CD8-positive, alpha-beta memory T cell (primary cell): ENCODE data around the gene HACL1. TPM values are rescaled to one million over a fixed set of nuclear protein-coding genes. Genes with fewer than 3 reads are reported as not detected.

Experiments
- CTCF ChIA-PET: fragments of 350-600 bp; sonication (Branson Sonifier 250); formaldehyde crosslinking; loops from one replicate; lab custom pipeline; 2021; ENCODE audit warnings: antibody characterized with exemption; lab: Charles Lee
- POLR2A ChIA-PET: fragments of 350-600 bp; sonication (Branson Sonifier 250); formaldehyde crosslinking; loops from one replicate; lab custom pipeline; 2021; ENCODE audit warnings: antibody characterized with exemption; lab: Charles Lee
- DNase-seq, 5 donors: peaks; one replicate each; pipeline versions ENCODE4 v3.0.0 to v3.0.0-alpha.2; 2020 to 2022; ENCODE audit warnings: mixed read lengths in 1 of 5
- H3K27ac ChIP-seq: one replicate; pipeline ENCODE4 v1.7.0; 2013; ENCODE audit warnings: low read depth, mild to moderate bottlenecking, low read length, moderate library complexity
- H3K27me3 ChIP-seq: 2 replicates; pipeline ENCODE4 v1.7.0; 2013; ENCODE audit warnings: low read length, mild to moderate bottlenecking; ENCODE audit not compliant: insufficient read depth, poor library complexity, severe bottlenecking
- H3K36me3 ChIP-seq: 2 replicates; pipeline ENCODE4 v1.7.0; 2013; ENCODE audit warnings: mild to moderate bottlenecking, low read length, moderate library complexity; ENCODE audit not compliant: insufficient read depth
- H3K4me1 ChIP-seq: 2 replicates; pipeline ENCODE4 v1.7.0; 2013; ENCODE audit warnings: mild to moderate bottlenecking, low read length, moderate library complexity; ENCODE audit not compliant: insufficient read depth
- H3K4me3 ChIP-seq: 2 replicates; pipeline ENCODE4 v1.7.0; 2013; ENCODE audit warnings: mild to moderate bottlenecking, low read length
- H3K9me3 ChIP-seq: 2 replicates; pipeline ENCODE4 v1.7.0; 2013; ENCODE audit warnings: mild to moderate bottlenecking, low read length
- H3K27ac Mint-ChIP-seq, 8 donors: one replicate each; pipeline ENCODE4 v1.8.0; 2020 to 2021; ENCODE audit warnings: mixed read lengths in 8 of 8, mild to moderate bottlenecking in 6 of 8, inconsistent platforms in 3 of 8, moderate library complexity in 3 of 8
- H3K27me3 Mint-ChIP-seq, 2 donors: one replicate each; pipeline ENCODE4 v1.8.0; 2020 to 2021; ENCODE audit warnings: mixed read lengths in 2 of 2, mild to moderate bottlenecking in 1 of 2, moderate library complexity in 1 of 2
- H3K36me3 Mint-ChIP-seq, 3 donors: one replicate each; pipeline ENCODE4 v1.8.0; 2020 to 2021; ENCODE audit warnings: mixed read lengths in 3 of 3, inconsistent platforms in 1 of 3, mild to moderate bottlenecking in 1 of 3
- H3K4me1 Mint-ChIP-seq, 3 donors: one replicate each; pipeline ENCODE4 v1.8.0; 2020 to 2021; ENCODE audit warnings: mixed read lengths in 3 of 3, inconsistent platforms in 1 of 3, mild to moderate bottlenecking in 1 of 3
- H3K4me3 Mint-ChIP-seq, 7 donors: one replicate each; pipeline ENCODE4 v1.8.0; 2020 to 2021; ENCODE audit warnings: mixed read lengths in 7 of 7, mild to moderate bottlenecking in 6 of 7, moderate library complexity in 4 of 7, inconsistent platforms in 2 of 7
- H3K9me3 Mint-ChIP-seq, 5 donors: one replicate each; pipeline ENCODE4 v1.8.0; 2020 to 2022; ENCODE audit warnings: mixed read lengths in 5 of 5, mild to moderate bottlenecking in 3 of 5, moderate library complexity in 2 of 5, inconsistent platforms in 1 of 5
- polyA plus RNA-seq: library from polyadenylated mRNA; unstranded; fragments of 300-500 nt; fragmentation: Illumina TruSeq; gene quantifications from one replicate; pipeline ENCODE4 v1.2.3, GENCODE V29; 2021
- total RNA-seq, 2 experiments: library from RNA; stranded (reverse); gene quantifications; one replicate each; pipeline ENCODE4 v1.2.3, GENCODE V29; 2021

HACL1 gene
- 10 to 100 TPM; 34.6 to 37.7 TPM for total RNA-seq
- 35.0 TPM for polyA plus RNA-seq

DNA sequence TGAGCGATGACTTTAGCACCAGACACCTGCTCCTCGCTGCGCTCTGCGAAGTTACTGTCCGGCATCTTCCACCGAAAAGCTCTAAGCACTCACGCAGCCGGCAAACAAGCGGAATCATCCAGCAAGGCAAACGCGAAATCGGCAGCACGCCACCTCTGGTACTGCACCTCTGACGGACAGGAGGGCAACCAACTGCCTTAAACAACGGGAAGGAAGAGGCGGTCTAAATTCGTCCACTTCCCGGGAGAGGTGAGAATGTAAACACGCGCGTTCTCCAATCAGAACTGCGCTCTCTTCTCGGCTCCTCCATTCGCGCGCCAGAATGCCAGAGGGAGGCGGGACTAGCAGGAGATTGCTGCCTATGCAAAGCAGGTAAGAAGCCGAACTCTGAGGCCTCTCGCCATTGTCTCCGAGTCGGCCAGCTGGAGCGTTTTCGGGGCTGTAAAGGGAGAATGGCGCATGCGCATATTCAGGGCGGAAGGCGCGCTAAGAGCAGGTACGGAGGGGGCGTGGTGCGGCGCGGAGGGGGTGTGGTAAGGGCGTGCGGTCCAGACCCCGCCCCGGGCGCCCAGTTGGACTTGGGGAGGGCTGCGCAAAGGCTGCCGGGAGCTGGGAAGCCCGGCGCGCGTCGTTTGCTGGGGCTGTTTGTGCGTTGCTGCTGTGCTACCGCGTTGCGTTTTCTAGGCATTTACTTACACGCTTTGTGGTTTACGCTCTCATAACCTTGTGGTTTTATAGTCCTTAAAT lies at the start of gene HACL1, which contains the start of gene BTD:
Gene HACL1 (minus strand): TSS at position 171 of the 747 bp plus-strand sequence. CDS start 106 bp downstream, at position 65.
Gene BTD (plus strand): TSS at position 347 of the 747 bp plus-strand sequence. CDS start 33,695 bp downstream, outside the sequence.
- peak within 1 kb of the TSS; percentile 96 for H3K4me3 ChIP-seq
- ChIA-PET POLR2A (interaction anchor here (0.6 to 1.7 kb wide), 7 partner anchors 23 to 663 kb away, joined by 3 to 17 read pairs (median 3); partner anchors contain the start of genes CAPN7, DPH3, EAF1 and METTL6), CTCF (interaction anchor here (0.7 to 1.3 kb wide), 2 partner anchors 10 to 171 kb away, joined by 3 read pairs; no protein-coding TSS in a partner anchor)
- Mint-ChIP-seq H3K4me3 (peak within 1 kb of the TSS; percentile 98 to 100 (median 99)), H3K9me3 (peaks cover 0 to 3% (median 0%) of the 10 kb centered on the region in 5 donors), H3K36me3 (peaks cover 6 to 59% (median 30%) of the 10 kb centered on the region in 3 donors), H3K27me3 (peaks cover 0 to 1% of the 10 kb centered on the region in 2 donors), H3K27ac (peak within 1 kb of the TSS; percentile 95 to 99 (median 99)), H3K4me1 (peaks cover 43 to 68% (median 67%) of the 10 kb centered on the region in 3 donors)
- DNase-seq, result peak; percentile 97 to 99 (median 99)
- no peaks in the 10 kb centered on the region for H3K9me3 ChIP-seq
- peaks cover 11% of the 10 kb centered on the region for H3K36me3 ChIP-seq
- H3K4me1 ChIP-seq, result peaks cover 24% of the 10 kb centered on the region
- no peaks in the 10 kb centered on the region for H3K27me3 ChIP-seq
- H3K27ac ChIP-seq, result peak within 1 kb of the TSS; percentile 91

- CTCF ChIA-PET, result no interaction called here
- peaks cover 42% of the 10 kb centered on the region for H3K4me1 ChIP-seq
Observed at GRCh38 chr3:15649858-15650257, 48.5 kb upstream of the HACL1 start.

DNA sequence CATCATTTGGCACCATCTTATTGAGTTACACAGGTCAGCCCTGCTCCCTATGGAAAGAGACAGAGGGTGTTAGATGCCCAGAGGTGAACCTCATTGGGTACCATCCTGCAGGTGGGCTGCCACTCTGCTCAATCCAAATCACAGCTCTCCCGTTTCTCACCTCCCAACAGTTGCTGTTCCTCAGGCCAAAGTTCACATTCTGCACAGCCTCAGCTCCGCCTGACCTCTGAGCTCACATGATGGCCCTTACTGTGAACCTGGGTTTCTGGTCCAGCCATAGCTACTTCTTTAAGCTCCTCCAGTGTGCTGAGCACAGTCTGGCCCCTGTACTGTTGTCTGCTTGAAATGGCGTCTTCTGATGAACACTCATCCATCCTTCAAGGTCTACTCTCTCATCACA lies 48.0 kb upstream of the HACL1 start:
- no peak for DNase-seq
- no peak overlapping the region for H3K27ac ChIP-seq
- POLR2A ChIA-PET, result interaction anchor here (0.6 kb wide), 1 partner anchor 660 kb away, joined by 4 read pairs; no protein-coding TSS in a partner anchor
- Mint-ChIP-seq H3K4me3 (peak overlapping the region in 2 of 7 donors; percentile 33 to 51), H3K9me3 (peaks cover 0 to 2% (median 0%) of the 10 kb centered on the region in 5 donors), H3K27me3 (peaks cover 13 to 18% of the 10 kb centered on the region in 2 donors), H3K4me1 (peaks cover 45 to 57% (median 53%) of the 10 kb centered on the region in 3 donors), H3K27ac (peak overlapping the region in 2 of 8 donors; percentile 68 to 83), H3K36me3 (peaks cover 0 to 10% (median 9%) of the 10 kb centered on the region in 3 donors)
- no peaks in the 10 kb centered on the region for H3K27me3 ChIP-seq
- peaks cover 42% of the 10 kb centered on the region for H3K4me1 ChIP-seq
- no peak overlapping the region for H3K4me3 ChIP-seq
- no peaks in the 10 kb centered on the region for H3K36me3 ChIP-seq
- CTCF ChIA-PET, result no interaction called here
- H3K9me3 ChIP-seq, result no peaks in the 10 kb centered on the region

More at GRCh38 chr3:15649858-15650257, 48.5 kb upstream of the HACL1 start:
- POLR2A ChIA-PET, result interaction anchor here (0.6 kb wide), 1 partner anchor 660 kb away, joined by 4 read pairs; no protein-coding TSS in a partner anchor
- Histone ChIP-seq H3K27ac (no peak overlapping the region), H3K27me3 (no peaks in the 10 kb centered on the region), H3K4me3 (no peak overlapping the region), H3K9me3 (no peaks in the 10 kb centered on the region), H3K36me3 (no peaks in the 10 kb centered on the region)
- peaks cover 13 to 18% of the 10 kb centered on the region in 2 donors for H3K27me3 Mint-ChIP-seq
- peak overlapping the region in 1 of 7 donors; percentile 51 for H3K4me3 Mint-ChIP-seq
- peaks cover 0 to 12% (median 4%) of the 10 kb centered on the region in 3 donors for H3K36me3 Mint-ChIP-seq
- H3K4me1 Mint-ChIP-seq, result peaks cover 45 to 57% (median 53%) of the 10 kb centered on the region in 3 donors
- peaks cover 0 to 4% (median 1%) of the 10 kb centered on the region in 5 donors for H3K9me3 Mint-ChIP-seq
- H3K27ac Mint-ChIP-seq, result peak overlapping the region in 1 of 8 donors; percentile 52
- DNase-seq, result no peak

- Histone ChIP-seq H3K27ac (no peak overlapping the region), H3K27me3 (no peaks in the 10 kb centered on the region), H3K9me3 (no peaks in the 10 kb centered on the region), H3K36me3 (no peaks in the 10 kb centered on the region), H3K4me1 (peaks cover 42% of the 10 kb centered on the region), H3K4me3 (peak overlapping the region; percentile 36)
- ChIA-PET CTCF (interaction anchor here (1.7 kb wide), 1 partner anchor 10 kb away, joined by 3 read pairs; no protein-coding TSS in a partner anchor), POLR2A (interaction anchor here (1.2 kb wide), 1 partner anchor 12 kb away, joined by 3 read pairs; no protein-coding TSS in a partner anchor)
- peak overlapping the region; percentile 29 to 82 (median 74) for H3K4me3 Mint-ChIP-seq
- H3K27ac Mint-ChIP-seq, result peak overlapping the region; percentile 5 to 73 (median 48)
- peaks cover 12 to 18% of the 10 kb centered on the region in 2 donors for H3K27me3 Mint-ChIP-seq
- no peaks in the 10 kb centered on the region for H3K9me3 Mint-ChIP-seq
- H3K4me1 Mint-ChIP-seq, result peaks cover 45 to 57% (median 53%) of the 10 kb centered on the region in 3 donors
- peak; percentile 24 to 67 (median 65) for DNase-seq
- H3K36me3 Mint-ChIP-seq, result peaks cover 2 to 16% (median 8%) of the 10 kb centered on the region in 3 donors
Observed at GRCh38 chr3:15647611-15648167, 46.3 kb upstream of the HACL1 start.

GRCh38 chr3:15646851-15647511 lies 45.6 kb upstream of the HACL1 start:
- Histone ChIP-seq H3K36me3 (no peaks in the 10 kb centered on the region), H3K4me1 (peaks cover 42% of the 10 kb centered on the region), H3K4me3 (no peak overlapping the region), H3K27ac (no peak overlapping the region), H3K9me3 (no peaks in the 10 kb centered on the region), H3K27me3 (no peaks in the 10 kb centered on the region)
- CTCF ChIA-PET, result interaction anchor here (1.7 kb wide), 1 partner anchor 11 kb away, joined by 3 read pairs; no protein-coding TSS in a partner anchor
- no peak for DNase-seq
- peak overlapping the region in 5 of 8 donors; percentile 5 to 72 (median 18) for H3K27ac Mint-ChIP-seq
- peaks cover 45 to 57% (median 55%) of the 10 kb centered on the region in 3 donors for H3K4me1 Mint-ChIP-seq
- H3K9me3 Mint-ChIP-seq, result no peaks in the 10 kb centered on the region
- peaks cover 11 to 18% of the 10 kb centered on the region in 2 donors for H3K27me3 Mint-ChIP-seq
- POLR2A ChIA-PET, result interaction anchor here (1.2 kb wide), 1 partner anchor 11 kb away, joined by 3 read pairs; no protein-coding TSS in a partner anchor
- H3K4me3 Mint-ChIP-seq, result peak overlapping the region; percentile 29 to 82 (median 74)
- H3K36me3 Mint-ChIP-seq, result peaks cover 5 to 19% (median 8%) of the 10 kb centered on the region in 3 donors

GRCh38 chr3:15645740-15646501 lies 44.6 kb upstream of the HACL1 start:
- peaks cover 42% of the 10 kb centered on the region for H3K4me1 ChIP-seq
- no peak for DNase-seq
- H3K27me3 ChIP-seq, result no peaks in the 10 kb centered on the region
- Mint-ChIP-seq H3K36me3 (peaks cover 7 to 26% (median 8%) of the 10 kb centered on the region in 3 donors), H3K27me3 (peaks cover 4 to 11% of the 10 kb centered on the region in 2 donors), H3K4me1 (peaks cover 44 to 57% (median 57%) of the 10 kb centered on the region in 3 donors), H3K4me3 (peak overlapping the region in 6 of 7 donors; percentile 7 to 80 (median 44)), H3K27ac (peak overlapping the region in 2 of 8 donors; percentile 38 to 91), H3K9me3 (no peaks in the 10 kb centered on the region)
- H3K9me3 ChIP-seq, result no peaks in the 10 kb centered on the region
- CTCF ChIA-PET, result no interaction called here
- H3K36me3 ChIP-seq, result no peaks in the 10 kb centered on the region
- no peak overlapping the region for H3K4me3 ChIP-seq
- POLR2A ChIA-PET, result interaction anchor here (0.5 kb wide), 1 partner anchor 102 kb away, joined by 4 read pairs; no protein-coding TSS in a partner anchor
- H3K27ac ChIP-seq, result no peak overlapping the region
